A673 (cell line): ENCODE results near the gene EIF2AK2. TPM values are rescaled to one million over a fixed set of nuclear protein-coding genes. Genes with fewer than 3 reads are reported as not detected.

Experiments used
- BruUV-seq: library from RNA; stranded (reverse); fragments of 400-500 nt; replicated peaks from 2 replicates; lab custom pipeline; 2021; lab: Mats Ljungman, UMichigan
- CTCF ChIA-PET: fragments of 300-600 bp; sonication (Branson Sonifier 250); formaldehyde crosslinking; loops from one replicate; lab custom pipeline; 2022; ENCODE audit warnings: antibody characterized with exemption; lab: Charles Lee
- POLR2A ChIA-PET: fragments of 300-600 bp; sonication (Branson Sonifier 250); formaldehyde crosslinking; loops from one replicate; lab custom pipeline; 2022; ENCODE audit warnings: antibody characterized with exemption; ENCODE audit not compliant: low non-redundant PET; lab: Charles Lee
- DNase-seq: peaks from one replicate; pipeline ENCODE4 v3.0.0-alpha.2; 2015; ENCODE audit warnings: low spot score
- H3K27ac ChIP-seq: fragments of 200-600 bp; sonication (generic); 2 replicates; pipeline ENCODE4 v1.5.1; 2016; ENCODE audit warnings: mixed run types, low read depth, mild to moderate bottlenecking, mixed read lengths, antibody characterized with exemption, low read length; ENCODE audit not compliant: poor library complexity, severe bottlenecking
- H3K27me3 ChIP-seq: fragments of 200-600 bp; sonication (generic); replicated peaks from 2 replicates; pipeline ENCODE4 v1.6.1; 2017; ENCODE audit warnings: mixed run types, low read depth, mild to moderate bottlenecking, mixed read lengths, antibody characterized with exemption, low read length; ENCODE audit not compliant: insufficient read depth, poor library complexity
- H3K36me3 ChIP-seq: fragments of 200-600 bp; sonication (generic); 2 replicates; pipeline ENCODE4 v1.6.1; 2016; ENCODE audit warnings: mixed run types, mild to moderate bottlenecking, mixed read lengths, antibody characterized with exemption, low read length; ENCODE audit not compliant: insufficient read depth, poor library complexity, severe bottlenecking
- H3K4me1 ChIP-seq: fragments of 200-600 bp; sonication (generic); 2 replicates; pipeline ENCODE4 v1.6.1; 2017; ENCODE audit warnings: mixed run types, mild to moderate bottlenecking, mixed read lengths, antibody characterized with exemption, low read length; ENCODE audit not compliant: insufficient read depth, poor library complexity, severe bottlenecking
- H3K4me3 ChIP-seq: fragments of 200-600 bp; sonication (generic); 2 replicates; pipeline ENCODE4 v1.5.1; 2016; ENCODE audit warnings: low read depth, mixed run types, mild to moderate bottlenecking, mixed read lengths, low read length; ENCODE audit not compliant: poor library complexity, severe bottlenecking
- H3K9me3 ChIP-seq: fragments of 200-600 bp; sonication (generic); 2 replicates; pipeline ENCODE4 v1.6.1; 2016; ENCODE audit warnings: mixed run types, low read depth, mild to moderate bottlenecking, mixed read lengths, antibody characterized with exemption, low read length; ENCODE audit not compliant: poor library complexity, severe bottlenecking
- EZH2 ChIP-seq: fragments of 200-600 bp; sonication (generic); IDR thresholded peaks from 2 replicates; pipeline ENCODE4 v1.6.1; 2017; ENCODE audit warnings: borderline replicate concordance, low read depth, mild to moderate bottlenecking, mixed read lengths, antibody characterized with exemption, low read length; ENCODE audit not compliant: poor library complexity, severe bottlenecking
- intact Hi-C: fragments of 100-400 bp; cut with micrococcal nuclease; formaldehyde crosslinking; loops from one replicate; pipeline ENCODE4 v1.10.0; 2022; ENCODE audit not compliant: unreplicated experiment
- total RNA-seq: library from RNA; stranded (reverse); gene quantifications from 2 replicates; pipeline ENCODE4 v1.2.3, GENCODE V29; 2021
- TF ChIP-seq, protein P1 (sequence below): fragments of 300-800, 200-600 bp; sonication (generic); conservative IDR thresholded peaks from 2 replicates; pipeline ENCODE4 v1.5.1; 2017; ENCODE audit warnings: low read depth, mild to moderate bottlenecking, antibody characterized with exemption, low read length, moderate library complexity, mixed read lengths

Gene EIF2AK2
- total RNA-seq, 1 experiment from 2014 or later = 64.4 TPM

DNA sequence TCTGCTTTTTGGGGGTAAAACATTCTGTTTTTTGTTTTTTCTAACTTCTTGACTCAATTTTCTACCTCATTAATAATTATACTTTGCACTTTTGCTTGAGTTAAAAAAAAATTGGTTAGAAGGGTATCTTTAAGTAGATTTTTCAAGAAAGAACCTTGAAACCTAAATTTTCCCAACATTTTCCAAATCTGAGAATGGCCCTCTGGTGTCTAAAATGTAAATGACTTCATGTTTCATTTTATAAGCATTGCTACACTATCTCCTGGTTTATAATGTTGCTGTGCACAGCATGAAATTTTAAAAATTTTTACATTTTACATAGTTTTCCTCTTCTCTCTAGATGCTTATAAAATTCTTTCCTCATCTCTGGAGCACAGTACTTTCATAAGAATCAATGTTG is 14.2 kb downstream of the EIF2AK2 start:
- Histone ChIP-seq H3K9me3 (no peaks in the 10 kb centered on the region), H3K27ac (no peak overlapping the region), H3K27me3 (no peaks in the 10 kb centered on the region), H3K4me3 (no peak overlapping the region), H3K4me1 (no peaks in the 10 kb centered on the region), H3K36me3 (peaks cover 36% of the 10 kb centered on the region)
- TF ChIP-seq EZH2 = no peak
- CTCF ChIA-PET = no interaction called here
- intact Hi-C loops = no loop called here
- no TSS peak for BruUV-seq
- POLR2A ChIA-PET = no interaction called here
- DNase-seq = no peak

DNA sequence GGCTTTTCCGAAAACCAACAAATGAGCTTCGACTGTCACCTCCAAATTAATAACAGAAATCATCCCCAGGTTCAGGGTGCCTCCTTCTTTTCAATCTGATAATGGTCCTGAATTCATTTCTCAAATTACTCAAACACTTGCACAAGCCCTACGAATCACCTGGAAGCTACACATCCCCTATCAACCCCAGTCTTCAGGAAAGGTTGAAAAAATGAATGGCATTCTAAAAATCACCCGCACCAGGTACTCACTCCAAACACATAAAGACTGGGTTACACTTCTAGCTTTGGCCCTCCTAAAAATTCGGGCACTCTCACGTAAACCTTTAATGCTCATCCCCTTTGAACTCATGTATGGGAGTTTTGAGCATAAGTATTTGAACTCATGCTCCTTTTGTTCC is 23.9 kb downstream of the EIF2AK2 start:
- no peak for DNase-seq
- TF ChIP-seq EZH2 = no peak
- TF ChIP-seq, protein P1, sequence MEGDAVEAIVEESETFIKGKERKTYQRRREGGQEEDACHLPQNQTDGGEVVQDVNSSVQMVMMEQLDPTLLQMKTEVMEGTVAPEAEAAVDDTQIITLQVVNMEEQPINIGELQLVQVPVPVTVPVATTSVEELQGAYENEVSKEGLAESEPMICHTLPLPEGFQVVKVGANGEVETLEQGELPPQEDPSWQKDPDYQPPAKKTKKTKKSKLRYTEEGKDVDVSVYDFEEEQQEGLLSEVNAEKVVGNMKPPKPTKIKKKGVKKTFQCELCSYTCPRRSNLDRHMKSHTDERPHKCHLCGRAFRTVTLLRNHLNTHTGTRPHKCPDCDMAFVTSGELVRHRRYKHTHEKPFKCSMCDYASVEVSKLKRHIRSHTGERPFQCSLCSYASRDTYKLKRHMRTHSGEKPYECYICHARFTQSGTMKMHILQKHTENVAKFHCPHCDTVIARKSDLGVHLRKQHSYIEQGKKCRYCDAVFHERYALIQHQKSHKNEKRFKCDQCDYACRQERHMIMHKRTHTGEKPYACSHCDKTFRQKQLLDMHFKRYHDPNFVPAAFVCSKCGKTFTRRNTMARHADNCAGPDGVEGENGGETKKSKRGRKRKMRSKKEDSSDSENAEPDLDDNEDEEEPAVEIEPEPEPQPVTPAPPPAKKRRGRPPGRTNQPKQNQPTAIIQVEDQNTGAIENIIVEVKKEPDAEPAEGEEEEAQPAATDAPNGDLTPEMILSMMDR = no peak
- no peaks in the 10 kb centered on the region for H3K9me3 ChIP-seq
- intact Hi-C loops = no loop called here
- no peak overlapping the region for H3K27ac ChIP-seq
- ChIA-PET POLR2A (no interaction called here), CTCF (no interaction called here)
- no TSS peak for BruUV-seq
- peaks cover 44% of the 10 kb centered on the region for H3K36me3 ChIP-seq
- no peak overlapping the region for H3K4me3 ChIP-seq
- H3K4me1 ChIP-seq = no peaks in the 10 kb centered on the region
- H3K27me3 ChIP-seq = no peaks in the 10 kb centered on the region

DNA sequence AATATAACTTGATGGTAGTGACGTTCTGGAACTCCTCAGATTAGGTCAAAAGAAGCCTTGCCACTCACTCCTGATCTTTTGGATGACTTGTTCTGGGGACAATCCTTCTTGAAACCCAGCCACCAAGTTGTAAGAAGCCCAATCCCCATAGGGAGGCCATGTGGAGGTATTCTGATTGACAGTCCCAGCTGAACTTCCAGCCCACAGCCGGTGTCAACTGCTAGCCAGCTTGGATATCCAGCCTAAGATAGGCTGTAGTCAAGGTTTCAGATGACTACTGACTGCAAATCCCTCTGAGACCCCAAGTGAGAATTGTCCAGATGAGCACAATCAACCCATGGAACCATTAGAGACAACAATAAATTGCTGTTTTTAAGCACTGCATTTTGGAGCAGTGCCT is 31.4 kb downstream of the EIF2AK2 start:
- no peak for DNase-seq
- no peaks in the 10 kb centered on the region for H3K9me3 ChIP-seq
- POLR2A ChIA-PET = no interaction called here
- no peak overlapping the region for H3K27ac ChIP-seq
- peaks cover 19% of the 10 kb centered on the region for H3K36me3 ChIP-seq
- TF ChIP-seq, protein P1 = no peak
- no peak for TF ChIP-seq EZH2
- H3K4me3 ChIP-seq = no peak overlapping the region
- CTCF ChIA-PET = no interaction called here
- H3K27me3 ChIP-seq = no peaks in the 10 kb centered on the region
- intact Hi-C loops = no loop called here
- BruUV-seq = no TSS peak
- no peaks in the 10 kb centered on the region for H3K4me1 ChIP-seq

DNA sequence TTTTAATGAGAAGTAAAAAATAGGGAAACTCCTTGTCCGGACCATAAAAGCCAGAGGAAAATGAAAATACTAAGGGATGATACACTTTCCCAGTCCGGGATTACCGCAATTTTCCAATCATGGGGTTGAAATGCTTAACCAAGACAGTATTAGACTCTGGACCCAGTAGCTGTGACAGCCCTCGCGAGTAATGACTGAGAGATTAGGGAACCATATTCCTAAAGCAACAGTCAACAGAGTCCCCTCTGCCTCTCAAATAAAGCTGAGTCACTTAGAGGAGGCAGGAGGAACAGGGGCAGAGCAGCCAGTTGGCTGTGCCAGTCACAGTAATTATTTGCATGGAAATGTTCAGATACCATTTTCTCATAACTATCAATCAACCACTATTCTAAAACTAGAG is 37.6 kb downstream of the EIF2AK2 start:
- CTCF ChIA-PET = no interaction called here
- intact Hi-C loops = no loop called here
- Histone ChIP-seq H3K27ac (no peak overlapping the region), H3K9me3 (no peaks in the 10 kb centered on the region), H3K27me3 (no peaks in the 10 kb centered on the region), H3K4me1 (no peaks in the 10 kb centered on the region), H3K36me3 (peaks cover 6% of the 10 kb centered on the region), H3K4me3 (no peak overlapping the region)
- POLR2A ChIA-PET = no interaction called here
- BruUV-seq = no TSS peak
- DNase-seq = no peak
- no peak for TF ChIP-seq EZH2
- TF ChIP-seq, protein P1 = no peak
